ENCODE results near the gene WDR47. TPM values are rescaled to one million over a fixed set of nuclear protein-coding genes. Genes with fewer than 3 reads are reported as not detected.
"Not testable (repeated sequence)": the region's sequence is repeated elsewhere in the genome, so short reads cannot be mapped to it uniquely, and the experiment has no call there.

Gene WDR47
- total and polyA plus RNA-seq, 4 donors, result 3.1 to 17.7 (median 11.2) TPM

- Histone ChIP-seq H3K27me3 (ENCODE audit: control insufficient read depth in 3 of 3, insufficient read depth in 3 of 3, low read length in 2 of 3) (no peaks in the 10 kb centered on the region), H3K4me1 (ENCODE audit: control insufficient read depth in 5 of 5, insufficient read depth in 5 of 5, low read length in 5 of 5) (peaks cover 0 to 8% (median 6%) of the 10 kb centered on the region in 5 donors), H3K27ac (ENCODE audit: low read depth in 1 of 2, low read length in 1 of 2) (no peak overlapping the region), H3K36me3 (ENCODE audit: control insufficient read depth in 4 of 4, insufficient read depth in 4 of 4, low read length in 4 of 4) (peaks cover 6 to 17% (median 14%) of the 10 kb centered on the region in 4 donors), H3K4me3 (no peak overlapping the region), H3K9me3 (ENCODE audit: control insufficient read depth in 4 of 4, insufficient read depth in 3 of 4, low read length in 3 of 4) (no peaks in the 10 kb centered on the region), H3K9ac (ENCODE audit: insufficient read depth in 1 of 2, low read length in 2 of 2) (peak overlapping the region in 1 of 2 donors; percentile 35)
- peak in 1 of 3 donors; percentile 8 for DNase-seq
- no peak for TF ChIP-seq CTCF (IDR thresholded peaks at IDR 0.05; ENCODE audit: control extremely low read depth, extremely low read depth)
- 22 to 28% methylated on average over 6 of the region's 6 CpGs for WGBS, 2 donors
- peak; percentile 69 for ATAC-seq (ENCODE audit: insufficient read depth, low FRiP score)
Observed at GRCh38 chr1:108947871-108948525, 93.9 kb downstream of the WDR47 start.

GRCh38 chr1:108936170-108936569 is 105.7 kb downstream of the WDR47 start:
- no peak overlapping the region for H3K27ac ChIP-seq (ENCODE audit: low read depth in 1 of 2, low read length in 1 of 2)
- no peaks in the 10 kb centered on the region for H3K4me1 ChIP-seq (ENCODE audit: control insufficient read depth in 5 of 5, insufficient read depth in 5 of 5, low read length in 5 of 5)
- no peaks in the 10 kb centered on the region for H3K9me3 ChIP-seq (ENCODE audit: control insufficient read depth in 4 of 4, insufficient read depth in 3 of 4, low read length in 3 of 4)
- WGBS, 2 donors, result 97 to 98% methylated on average over 9 of the region's 9 CpGs
- no peak for ATAC-seq (ENCODE audit: insufficient read depth, low FRiP score)
- no peaks in the 10 kb centered on the region for H3K27me3 ChIP-seq (ENCODE audit: control insufficient read depth in 3 of 3, insufficient read depth in 3 of 3, low read length in 2 of 3)
- no peak overlapping the region for H3K9ac ChIP-seq (ENCODE audit: insufficient read depth in 1 of 2, low read length in 2 of 2)
- TF ChIP-seq CTCF (IDR thresholded peaks at IDR 0.05; ENCODE audit: control extremely low read depth, extremely low read depth), result no peak
- peaks cover 23 to 47% (median 36%) of the 10 kb centered on the region in 4 donors for H3K36me3 ChIP-seq (ENCODE audit: control insufficient read depth in 4 of 4, insufficient read depth in 4 of 4, low read length in 4 of 4)
- DNase-seq, result no peak
- no peak overlapping the region for H3K4me3 ChIP-seq

DNA sequence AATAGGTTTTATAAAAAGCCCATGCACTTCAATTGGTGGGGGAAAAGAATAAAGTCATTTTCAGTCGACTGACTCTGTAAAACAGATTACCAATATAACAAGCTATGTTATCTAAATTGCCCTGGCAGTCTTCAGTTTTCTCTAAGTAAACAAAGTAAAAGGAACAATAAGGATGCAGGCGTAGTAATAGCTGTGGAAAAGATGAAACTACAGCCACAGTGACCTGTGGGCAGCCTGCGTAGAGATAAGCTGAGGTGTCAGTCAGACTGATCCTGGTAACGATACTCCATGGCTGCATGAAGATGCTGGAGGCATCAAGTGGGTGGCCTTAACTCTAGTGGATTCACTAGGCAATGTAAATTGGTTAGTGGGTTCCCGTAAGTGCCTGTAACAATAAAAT is 108.0 kb downstream of the WDR47 start:
- peaks cover 25 to 51% (median 40%) of the 10 kb centered on the region in 4 donors for H3K36me3 ChIP-seq (ENCODE audit: control insufficient read depth in 4 of 4, insufficient read depth in 4 of 4, low read length in 4 of 4)
- H3K4me1 ChIP-seq (ENCODE audit: control insufficient read depth in 5 of 5, insufficient read depth in 5 of 5, low read length in 5 of 5), result no peaks in the 10 kb centered on the region
- H3K27ac ChIP-seq (ENCODE audit: low read depth in 1 of 2, low read length in 1 of 2), result no peak overlapping the region
- no peak for TF ChIP-seq CTCF (IDR thresholded peaks at IDR 0.05; ENCODE audit: control extremely low read depth, extremely low read depth)
- ATAC-seq (ENCODE audit: insufficient read depth, low FRiP score), result no peak
- no peaks in the 10 kb centered on the region for H3K9me3 ChIP-seq (ENCODE audit: control insufficient read depth in 4 of 4, insufficient read depth in 3 of 4, low read length in 3 of 4)
- no peak overlapping the region for H3K4me3 ChIP-seq
- H3K27me3 ChIP-seq (ENCODE audit: control insufficient read depth in 3 of 3, insufficient read depth in 3 of 3, low read length in 2 of 3), result no peaks in the 10 kb centered on the region
- no peak overlapping the region for H3K9ac ChIP-seq (ENCODE audit: insufficient read depth in 1 of 2, low read length in 2 of 2)
- no peak for DNase-seq
- 88 to 95% methylated on average over 5 of the region's 5 CpGs for WGBS, 2 donors

DNA sequence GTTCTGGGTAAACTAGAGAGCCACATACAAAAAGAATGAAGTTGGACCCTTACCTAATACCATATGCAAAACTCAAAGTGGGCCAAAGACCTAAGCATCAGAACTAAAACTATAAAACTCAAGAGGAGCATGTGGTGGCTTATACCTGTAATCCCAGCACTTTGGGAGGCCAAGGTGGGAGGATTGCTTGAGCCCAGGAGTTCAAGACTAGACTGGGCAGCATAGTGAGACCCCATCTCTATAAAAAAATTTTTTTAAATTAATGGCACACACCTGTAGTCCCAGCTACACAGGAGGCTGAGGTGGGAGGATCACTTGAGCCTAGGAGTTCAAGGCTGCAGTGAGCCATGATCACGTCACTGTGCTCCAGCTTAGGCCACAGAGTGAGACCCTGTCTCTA is 114.3 kb downstream of the WDR47 start:
- not testable (repeated sequence) for DNase-seq; ATAC-seq (ENCODE audit: insufficient read depth, low FRiP score)
- peaks cover 10 to 69% (median 42%) of the 10 kb centered on the region in 4 donors for H3K36me3 ChIP-seq (ENCODE audit: control insufficient read depth in 4 of 4, insufficient read depth in 4 of 4, low read length in 4 of 4)

More for the DNA sequence above, 114.3 kb downstream of the WDR47 start:
- not testable (repeated sequence) for H3K4me3 ChIP-seq; H3K9me3 ChIP-seq (ENCODE audit: control insufficient read depth in 4 of 4, insufficient read depth in 3 of 4, low read length in 3 of 4); H3K9ac ChIP-seq (ENCODE audit: insufficient read depth in 1 of 2, low read length in 2 of 2); H3K4me1 ChIP-seq (ENCODE audit: control insufficient read depth in 5 of 5, insufficient read depth in 5 of 5, low read length in 5 of 5); H3K27ac ChIP-seq (ENCODE audit: low read depth in 1 of 2, low read length in 1 of 2); H3K27me3 ChIP-seq (ENCODE audit: control insufficient read depth in 3 of 3, insufficient read depth in 3 of 3, low read length in 2 of 3)
- 100% methylated on average over 1 of the region's 1 CpG for WGBS, 2 donors

All from lung (tissue), 12 donors.